NCI-H2107 treated with DMSO at 0.1 percent for 48 hours (cell line): ENCODE results near the gene DPEP2.
A peak's percentile ranks its signal among the peaks of the same experiment; 100 is the strongest.
"Not testable (repeated sequence)": the region's sequence is repeated elsewhere in the genome, so short reads cannot be mapped to it uniquely, and the experiment has no call there.

Experiments used
- DNase-seq: peaks from one replicate; lab custom pipeline; 2025; ENCODE audit not compliant: unreplicated experiment; lab: John Stamatoyannopoulos, UW

Gene DPEP2

GRCh38 chr16:67977005-67977404 lies 22.3 kb downstream of the DPEP2 start:
- no peak for DNase-seq

- DNase-seq = no peak
Measured at GRCh38 chr16:67976205-67976604, 23.1 kb downstream of the DPEP2 start.

- no peak for DNase-seq
Measured at GRCh38 chr16:67975321-67976105, 23.8 kb downstream of the DPEP2 start.

GRCh38 chr16:67972285-67972684 lies 27.0 kb downstream of the DPEP2 start:
- not testable (repeated sequence) for DNase-seq

- no peak for DNase-seq
Measured at GRCh38 chr16:67971111-67971510, 28.2 kb downstream of the DPEP2 start.

GRCh38 chr16:67969254-67970039 lies 29.8 kb downstream of the DPEP2 start:
- DNase-seq = no peak

GRCh38 chr16:67968400-67969253 lies 30.7 kb downstream of the DPEP2 start, which contains the start of gene SLC12A4:
Gene SLC12A4, minus strand, starts transcription at chr16:67968637. Its CDS starts 84 bp downstream, at chr16:67968553.
- no peak for DNase-seq

- no peak for DNase-seq
Measured at GRCh38 chr16:67967958-67968399, 31.3 kb downstream of the DPEP2 start.

- DNase-seq = no peak
Measured at GRCh38 chr16:67967183-67967957, 31.9 kb downstream of the DPEP2 start.

GRCh38 chr16:67966549-67967182 lies 32.6 kb downstream of the DPEP2 start:
- no peak for DNase-seq

GRCh38 chr16:67965668-67966548 lies 33.4 kb downstream of the DPEP2 start:
- no peak for DNase-seq

- DNase-seq = no peak
Measured at GRCh38 chr16:67964477-67965131, 34.7 kb downstream of the DPEP2 start.

- DNase-seq = no peak
Measured at GRCh38 chr16:67963662-67964321, 35.5 kb downstream of the DPEP2 start.

- DNase-seq = no peak
Measured at GRCh38 chr16:67963292-67963661, 36.0 kb downstream of the DPEP2 start.

- no peak for DNase-seq
Measured at GRCh38 chr16:67962135-67962534, 37.1 kb downstream of the DPEP2 start.

- DNase-seq = peak; percentile 86
Measured at GRCh38 chr16:67961551-67961957, 37.7 kb downstream of the DPEP2 start.

GRCh38 chr16:67959536-67960329 lies 39.6 kb downstream of the DPEP2 start:
- DNase-seq = no peak
